Body of pancreas (tissue), 4 donors: Measurements from ENCODE around the gene PBX2.

Source experiments
- POLR2A ChIP-seq, 3 donors: fragments of 450-650 bp; IDR thresholded peaks; one replicate each; pipeline ENCODE4 v1.6.1; 2016; ENCODE audit warnings: antibody characterized with exemption in 3 of 3, mild to moderate bottlenecking in 2 of 3
- TF ChIP-seq, protein P1 (sequence below), 7 experiments: fragments of 450-650 bp in 4 of 7; fragments of 200-600 bp in 3 of 7; sonication (generic) in 3 of 7; IDR thresholded peaks; one replicate each; pipeline ENCODE4 v1.5.1; 2016 to 2019; ENCODE audit warnings: antibody characterized with exemption in 7 of 7

DNA sequence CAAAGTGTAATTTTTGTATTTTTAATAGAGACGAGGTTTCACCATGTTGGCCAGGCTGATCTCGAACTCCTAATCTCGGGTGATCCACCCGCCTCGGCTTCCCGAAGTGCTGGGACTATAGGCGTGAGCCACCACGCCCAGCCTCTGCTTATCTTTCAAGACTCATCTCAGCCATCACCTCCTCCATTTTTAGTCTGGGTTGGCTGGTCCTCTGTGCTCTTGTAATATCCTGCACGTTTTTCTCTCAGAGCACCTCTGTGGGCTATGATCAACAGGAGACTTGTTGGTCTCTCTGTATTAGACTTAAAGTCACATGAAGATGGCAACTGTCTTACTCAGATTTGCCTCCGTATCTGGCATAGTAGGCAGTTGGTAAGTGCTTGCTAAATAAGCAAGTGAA, 26.3 kb upstream of the PBX2 start:
- TF ChIP-seq, protein P1, sequence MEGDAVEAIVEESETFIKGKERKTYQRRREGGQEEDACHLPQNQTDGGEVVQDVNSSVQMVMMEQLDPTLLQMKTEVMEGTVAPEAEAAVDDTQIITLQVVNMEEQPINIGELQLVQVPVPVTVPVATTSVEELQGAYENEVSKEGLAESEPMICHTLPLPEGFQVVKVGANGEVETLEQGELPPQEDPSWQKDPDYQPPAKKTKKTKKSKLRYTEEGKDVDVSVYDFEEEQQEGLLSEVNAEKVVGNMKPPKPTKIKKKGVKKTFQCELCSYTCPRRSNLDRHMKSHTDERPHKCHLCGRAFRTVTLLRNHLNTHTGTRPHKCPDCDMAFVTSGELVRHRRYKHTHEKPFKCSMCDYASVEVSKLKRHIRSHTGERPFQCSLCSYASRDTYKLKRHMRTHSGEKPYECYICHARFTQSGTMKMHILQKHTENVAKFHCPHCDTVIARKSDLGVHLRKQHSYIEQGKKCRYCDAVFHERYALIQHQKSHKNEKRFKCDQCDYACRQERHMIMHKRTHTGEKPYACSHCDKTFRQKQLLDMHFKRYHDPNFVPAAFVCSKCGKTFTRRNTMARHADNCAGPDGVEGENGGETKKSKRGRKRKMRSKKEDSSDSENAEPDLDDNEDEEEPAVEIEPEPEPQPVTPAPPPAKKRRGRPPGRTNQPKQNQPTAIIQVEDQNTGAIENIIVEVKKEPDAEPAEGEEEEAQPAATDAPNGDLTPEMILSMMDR (IDR thresholded peaks at IDR 0.05), result no peak
- TF ChIP-seq POLR2A (IDR thresholded peaks at IDR 0.05), result no peak
